Activated CD4-positive, alpha-beta T cell treated with anti-CD3 and anti-CD28 coated beads, Interleukin-2, Interleukin-6, amounts not matched to agents 100 ng/mL and 50 ng/mL, durations not matched to agents 16 hours and 8 hours (primary cell): ENCODE data around the gene CARMIL1.
"Not testable (repeated sequence)": the region's sequence is repeated elsewhere in the genome, so short reads cannot be mapped to it uniquely, and the experiment has no call there.

Source experiments
- DNase-seq: peaks from one replicate; pipeline ENCODE4 v3.0.0-alpha.2; 2020

Gene CARMIL1

DNA sequence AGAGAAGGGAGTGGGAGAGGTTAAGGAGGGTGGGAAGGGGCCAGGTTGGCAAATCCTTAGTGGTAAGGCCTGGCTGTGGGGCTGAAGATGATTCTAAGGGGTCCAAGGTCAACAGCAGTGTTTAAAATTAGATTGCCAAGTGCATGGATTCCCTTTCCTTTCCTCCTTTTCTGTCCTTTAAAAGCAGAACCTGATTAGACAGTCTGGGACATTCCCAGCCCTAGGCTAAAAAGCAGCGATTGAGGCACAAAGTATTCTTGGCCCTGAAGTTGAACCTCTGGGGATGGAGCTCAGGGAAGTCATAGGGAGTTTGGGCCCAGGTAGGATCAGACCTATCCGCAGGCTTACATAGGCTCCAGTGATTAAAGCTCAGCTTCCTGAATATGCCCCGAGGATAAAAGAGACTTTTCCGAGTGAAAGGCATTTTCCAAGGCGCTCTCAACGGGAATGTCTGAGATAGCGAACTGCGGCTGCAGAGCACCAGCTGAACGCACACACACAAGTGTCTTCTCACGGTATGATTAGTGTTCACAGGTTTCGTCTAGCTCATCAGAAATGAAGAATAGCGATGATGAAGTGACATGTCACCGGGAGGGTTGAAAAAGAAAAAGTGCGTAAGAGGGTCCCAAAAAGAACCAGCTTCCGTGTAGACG, 787 bp upstream of the CARMIL1 start:
- no peak for DNase-seq

DNA sequence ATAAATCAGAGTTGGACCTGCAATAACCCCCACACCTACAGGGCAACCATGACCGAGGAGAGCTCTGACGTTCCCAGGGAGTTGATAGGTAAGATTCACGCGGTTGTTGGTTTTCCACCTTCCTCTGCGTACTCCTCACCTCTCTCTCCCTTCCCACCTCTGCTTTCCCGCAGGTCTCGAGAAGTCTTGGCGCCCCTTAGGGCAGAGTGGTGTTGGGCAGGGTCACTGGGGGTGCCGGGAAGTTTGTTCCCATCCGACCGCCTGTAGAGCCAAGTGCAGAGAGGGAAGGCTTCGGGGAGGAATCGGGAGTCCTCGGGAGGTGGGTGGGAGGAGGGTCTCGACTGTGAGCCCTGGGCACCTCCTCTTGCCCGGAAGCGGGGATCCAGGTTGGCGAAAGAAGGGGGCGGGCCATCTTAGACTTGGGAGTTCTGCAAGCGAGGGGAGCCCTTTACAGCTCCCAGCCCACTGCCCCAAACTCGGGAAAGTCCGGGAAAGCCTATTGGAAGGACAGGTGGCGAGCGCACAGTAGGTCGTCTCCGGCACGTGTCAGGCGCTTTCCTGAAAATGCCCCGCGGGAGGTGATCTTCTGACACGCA, 672 bp downstream of the CARMIL1 start:
- DNase-seq: peak; percentile 9

GRCh38 chr6:25280344-25281074, 1.3 kb downstream of the CARMIL1 start:
- peak; percentile 11 for DNase-seq

GRCh38 chr6:25286891-25287290, 7.7 kb downstream of the CARMIL1 start:
- DNase-seq: no peak

GRCh38 chr6:25287941-25288340, 8.8 kb downstream of the CARMIL1 start:
- no peak for DNase-seq

DNA sequence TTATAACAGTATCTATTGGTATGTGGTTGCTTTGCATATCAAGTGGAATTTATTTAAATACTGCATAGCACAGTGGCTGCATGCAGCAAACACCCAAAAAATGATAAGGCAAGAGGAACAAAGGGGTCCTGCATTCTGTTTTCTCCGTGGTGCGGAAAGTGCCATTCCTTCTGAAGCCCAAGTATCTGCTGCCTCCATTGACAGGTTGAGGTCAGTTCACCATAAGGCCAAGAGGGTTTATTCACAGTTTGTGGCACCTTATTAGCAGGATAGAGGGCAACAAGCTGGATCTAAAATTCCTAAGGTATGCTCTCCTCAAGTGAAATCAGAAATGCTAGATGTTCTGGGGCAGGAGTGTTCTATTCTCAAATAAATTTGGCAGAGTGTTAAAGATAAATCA, 9.3 kb downstream of the CARMIL1 start:
- DNase-seq: no peak

DNA sequence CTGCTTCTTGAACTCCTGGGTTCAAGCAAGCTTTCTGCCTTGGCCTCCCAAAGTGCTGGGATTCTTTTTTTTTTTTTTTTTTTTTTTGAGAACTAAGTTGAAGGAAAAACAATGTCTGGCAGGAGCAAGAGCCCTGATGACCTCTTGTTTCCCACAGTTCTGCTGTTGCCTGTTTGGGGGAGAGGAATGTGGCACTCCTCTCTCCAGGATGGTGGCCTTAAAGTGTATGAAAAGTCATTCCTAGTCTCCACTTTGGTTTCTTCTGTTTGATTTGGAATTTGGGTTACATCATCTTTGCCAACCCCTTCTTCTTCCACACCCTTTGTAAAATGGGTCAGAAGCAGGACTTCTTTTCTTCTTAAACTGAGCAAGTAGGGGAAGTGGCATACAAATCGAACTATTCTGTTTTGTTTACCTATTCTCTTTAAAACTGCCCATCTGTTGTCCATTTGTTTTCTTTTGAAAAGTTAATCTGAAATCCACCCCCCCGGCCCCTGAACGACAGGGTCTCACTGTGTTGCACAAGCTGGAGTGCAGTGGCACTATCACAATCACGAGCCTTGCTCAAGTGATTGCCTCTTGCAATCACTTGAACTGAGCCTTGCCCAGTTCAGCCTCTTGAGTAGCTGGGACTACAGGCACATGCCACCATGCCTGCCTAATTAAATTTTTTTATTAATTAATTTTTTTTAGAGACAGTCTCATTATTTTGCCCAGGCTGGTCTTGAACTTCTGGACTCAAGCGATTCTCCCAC, 11.3 kb downstream of the CARMIL1 start:
- DNase-seq: no peak

GRCh38 chr6:25292384-25292783, 13.2 kb downstream of the CARMIL1 start:
- no peak for DNase-seq

GRCh38 chr6:25295651-25296050, 16.5 kb downstream of the CARMIL1 start:
- no peak for DNase-seq

DNA sequence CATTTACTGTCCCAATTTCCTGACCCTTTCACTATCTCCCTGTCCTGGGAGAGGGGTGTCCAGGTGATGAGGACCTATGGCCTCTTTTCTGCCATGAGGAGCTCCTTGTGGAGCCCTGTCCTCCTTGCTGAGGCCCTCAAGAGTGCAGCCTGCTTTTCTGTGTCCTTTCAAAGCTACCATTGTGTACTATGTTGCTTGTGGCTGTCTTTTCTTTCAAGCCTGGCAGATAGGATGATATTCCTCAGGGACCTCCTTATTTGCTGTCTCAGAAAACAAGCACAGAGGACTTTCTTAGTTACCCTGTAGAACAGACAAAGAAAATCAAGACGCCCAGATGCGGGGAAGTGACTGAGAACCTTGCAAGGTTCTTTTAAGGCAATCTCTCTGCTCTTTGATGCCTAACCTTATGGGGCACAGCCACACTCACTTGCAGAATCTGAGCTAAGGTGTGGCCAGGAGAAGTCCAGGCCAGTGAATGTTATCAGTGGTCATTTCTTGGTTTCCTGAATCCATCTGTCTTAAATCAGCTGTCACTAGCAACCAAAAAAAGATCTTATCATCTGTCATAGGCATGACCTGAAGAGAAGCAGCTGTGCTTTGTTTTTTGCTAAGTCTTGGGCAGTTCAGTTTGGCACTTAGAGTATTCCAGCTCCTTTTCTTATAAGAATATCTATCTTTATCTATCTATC, 17.2 kb downstream of the CARMIL1 start:
- no peak for DNase-seq

- no peak for DNase-seq
Measured at GRCh38 chr6:25297039-25297441, 17.9 kb downstream of the CARMIL1 start.

GRCh38 chr6:25297823-25298522, 18.8 kb downstream of the CARMIL1 start:
- no peak for DNase-seq

- not testable (repeated sequence) for DNase-seq
Measured at GRCh38 chr6:25298523-25298865, 19.3 kb downstream of the CARMIL1 start.

- DNase-seq: no peak
Measured at GRCh38 chr6:25301362-25301761, 22.2 kb downstream of the CARMIL1 start.

DNA sequence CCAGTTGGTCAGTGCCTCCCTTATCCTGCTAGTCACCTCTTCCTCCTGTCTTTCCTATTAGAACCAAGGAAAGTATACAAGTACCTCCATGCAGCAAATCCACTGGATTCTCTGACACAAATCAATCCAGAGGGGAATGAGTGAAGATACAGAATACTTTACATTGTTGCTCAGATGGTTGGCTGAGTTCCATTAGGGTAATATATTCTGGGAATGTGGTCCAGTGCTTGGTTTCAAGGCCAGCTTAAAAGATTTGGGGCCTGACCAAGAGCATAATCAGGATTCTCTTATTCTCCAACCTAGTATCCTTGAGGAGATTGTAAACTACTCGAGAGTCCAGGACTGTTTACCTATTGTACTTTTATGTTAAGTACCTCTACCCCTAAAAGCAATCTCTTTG, 23.0 kb downstream of the CARMIL1 start:
- no peak for DNase-seq

DNA sequence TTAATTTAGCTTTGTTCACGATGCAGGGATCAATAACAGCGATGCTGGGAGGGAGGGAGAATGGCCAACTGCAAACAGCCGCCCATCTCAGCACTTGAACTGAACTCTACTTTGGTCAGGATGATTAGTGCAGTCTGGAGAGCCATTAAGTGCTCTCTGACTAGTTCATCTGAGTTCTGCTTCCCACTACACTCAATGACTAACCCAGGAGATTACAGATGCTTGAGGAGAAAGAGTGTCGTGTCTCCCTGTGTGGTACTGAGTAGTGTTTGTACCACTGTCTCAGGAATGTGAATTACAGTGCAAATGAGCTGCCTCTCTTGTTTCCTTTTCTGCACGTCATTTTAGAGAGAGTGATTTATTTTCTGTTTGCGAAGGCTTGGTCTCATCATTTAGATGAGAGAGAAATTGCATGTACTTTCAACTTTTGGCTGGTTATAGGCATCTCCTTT, 23.5 kb downstream of the CARMIL1 start:
- DNase-seq: no peak

GRCh38 chr6:25303254-25303653, 24.1 kb downstream of the CARMIL1 start:
- DNase-seq: no peak

DNA sequence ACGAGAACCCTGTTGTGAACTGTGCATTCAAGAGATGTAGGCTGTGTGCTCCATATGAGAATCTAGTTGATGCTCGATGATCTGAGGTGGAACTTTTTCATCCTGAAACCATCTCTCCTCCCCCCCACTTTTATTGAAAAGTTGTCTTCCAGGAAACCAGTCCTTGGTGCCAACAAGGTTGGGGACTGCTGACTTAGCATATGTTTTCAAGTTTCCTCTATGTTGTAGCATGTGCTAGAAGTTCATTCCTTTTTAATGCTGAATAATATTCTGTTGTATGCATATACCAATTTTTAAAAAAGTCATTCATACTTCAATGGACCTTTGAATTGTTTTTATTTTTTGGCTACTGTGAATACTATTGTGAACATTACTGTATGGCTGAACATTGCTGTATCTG, 27.2 kb downstream of the CARMIL1 start:
- DNase-seq: no peak

DNA sequence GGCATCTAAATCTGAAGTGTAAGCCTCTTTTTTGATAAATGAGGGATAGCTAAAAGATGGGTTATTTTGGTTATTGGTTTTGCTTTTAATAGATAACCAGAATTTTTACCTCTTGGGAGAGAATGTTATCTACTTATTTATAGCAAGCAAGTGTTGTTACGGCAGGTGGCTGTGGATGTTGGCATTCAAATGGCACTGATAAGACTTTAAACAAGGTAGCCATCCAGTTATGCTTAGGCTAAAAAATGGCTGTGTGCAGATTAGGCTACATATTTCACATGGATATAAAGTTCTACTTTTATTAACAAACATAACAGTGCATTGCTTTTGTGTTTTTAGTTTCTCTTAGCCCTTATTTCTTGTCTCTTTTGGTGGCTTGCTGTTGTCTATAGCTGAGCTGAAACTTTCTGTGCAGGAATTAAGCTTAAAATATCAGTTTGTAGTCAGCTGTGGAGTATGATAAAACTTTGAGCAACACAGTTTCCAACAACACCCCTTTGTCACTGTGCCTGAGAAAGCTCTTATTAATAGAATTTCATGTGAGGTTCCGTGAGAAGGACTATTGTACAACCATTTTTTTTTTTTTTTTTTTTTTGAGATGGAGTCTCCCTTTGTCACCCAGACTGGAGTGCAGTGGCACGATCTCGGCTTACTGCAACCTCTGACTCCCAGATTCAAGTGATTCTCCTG, 28.8 kb downstream of the CARMIL1 start:
- no peak for DNase-seq

GRCh38 chr6:25309886-25310285, 30.7 kb downstream of the CARMIL1 start:
- DNase-seq: no peak

DNA sequence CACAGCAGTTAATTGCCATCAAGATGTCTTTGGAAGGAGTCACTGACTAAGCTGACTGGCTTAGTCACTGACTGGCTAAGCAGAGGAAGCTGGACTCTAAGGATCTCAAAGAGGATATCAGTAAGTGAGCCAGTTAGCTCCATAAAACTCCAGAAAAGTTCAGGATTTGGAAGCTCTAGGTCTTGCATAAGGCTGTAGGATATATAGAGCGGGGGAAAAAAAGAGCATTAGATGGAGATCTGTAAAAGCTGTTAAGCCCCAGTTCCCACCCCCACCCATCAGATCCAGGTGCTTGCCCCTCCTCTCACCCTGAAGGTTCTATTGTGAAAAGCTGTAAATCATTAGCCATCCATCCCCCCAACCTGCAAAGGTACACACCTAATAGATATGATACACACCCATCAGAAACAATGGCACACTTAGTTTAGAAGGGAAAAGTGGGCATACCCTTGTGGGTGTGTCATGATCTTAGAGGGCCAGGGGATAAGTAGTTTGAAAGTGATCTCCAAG, 32.2 kb downstream of the CARMIL1 start:
- DNase-seq: no peak
